ENCODE measurements around the gene PKD2.

Gene PKD2

DNA sequence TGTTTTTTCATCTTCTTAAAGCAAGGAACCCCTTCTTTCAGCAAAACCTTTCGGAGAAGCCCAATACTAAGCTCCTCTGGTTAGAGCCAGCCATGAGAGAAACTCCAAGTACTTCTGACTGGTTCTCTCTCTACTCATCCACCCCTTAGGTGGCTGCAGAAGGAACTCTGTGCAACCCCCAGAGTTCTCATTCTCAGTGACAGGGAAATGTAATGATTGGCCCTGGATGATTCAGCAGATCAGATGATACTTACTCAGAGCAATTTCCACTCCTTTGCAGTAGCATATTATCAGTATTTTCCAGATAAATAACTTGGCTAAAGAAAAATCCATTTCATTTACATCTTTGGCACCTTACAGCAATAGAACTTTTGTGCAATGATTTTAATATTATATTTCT, 28.8 kb upstream of the PKD2 start:
- no peak for TF ChIP-seq ZFP3 (CRISPR knock-in tag; IDR thresholded peaks at IDR 0.05)
- no peak for TF ChIP-seq TOX (CRISPR knock-in tag; IDR thresholded peaks at IDR 0.05; ENCODE audit: borderline replicate concordance)
- TF ChIP-seq ZC3H10 (CRISPR knock-in tag; IDR thresholded peaks at IDR 0.05) = no peak
- TF ChIP-seq ZNF70 (CRISPR knock-in tag; IDR thresholded peaks at IDR 0.05) = no peak
- TF ChIP-seq CSDC2 (CRISPR knock-in tag; IDR thresholded peaks at IDR 0.05) = no peak
- TF ChIP-seq ZFP30 (CRISPR knock-in tag; IDR thresholded peaks at IDR 0.05) = no peak
- TF ChIP-seq BACH2 (CRISPR knock-in tag; IDR thresholded peaks at IDR 0.05; ENCODE audit: borderline replicate concordance) = no peak
- TF ChIP-seq ESRRG (CRISPR knock-in tag; IDR thresholded peaks at IDR 0.05) = no peak
- TF ChIP-seq ARNTL (CRISPR knock-in tag; IDR thresholded peaks at IDR 0.05; ENCODE audit: borderline replicate concordance, low read depth) = no peak
- no peak for TF ChIP-seq OSR1 (CRISPR knock-in tag; IDR thresholded peaks at IDR 0.05)
- no peak for TF ChIP-seq PPARA (CRISPR knock-in tag; IDR thresholded peaks at IDR 0.05; ENCODE audit: borderline replicate concordance)
- TF ChIP-seq, protein P1, sequence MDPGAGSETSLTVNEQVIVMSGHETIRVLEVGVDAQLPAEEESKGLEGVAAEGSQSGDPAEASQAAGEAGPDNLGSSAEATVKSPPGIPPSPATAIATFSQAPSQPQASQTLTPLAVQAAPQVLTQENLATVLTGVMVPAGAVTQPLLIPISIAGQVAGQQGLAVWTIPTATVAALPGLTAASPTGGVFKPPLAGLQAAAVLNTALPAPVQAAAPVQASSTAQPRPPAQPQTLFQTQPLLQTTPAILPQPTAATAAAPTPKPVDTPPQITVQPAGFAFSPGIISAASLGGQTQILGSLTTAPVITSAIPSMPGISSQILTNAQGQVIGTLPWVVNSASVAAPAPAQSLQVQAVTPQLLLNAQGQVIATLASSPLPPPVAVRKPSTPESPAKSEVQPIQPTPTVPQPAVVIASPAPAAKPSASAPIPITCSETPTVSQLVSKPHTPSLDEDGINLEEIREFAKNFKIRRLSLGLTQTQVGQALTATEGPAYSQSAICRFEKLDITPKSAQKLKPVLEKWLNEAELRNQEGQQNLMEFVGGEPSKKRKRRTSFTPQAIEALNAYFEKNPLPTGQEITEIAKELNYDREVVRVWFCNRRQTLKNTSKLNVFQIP (CRISPR knock-in tag; IDR thresholded peaks at IDR 0.05; ENCODE audit: borderline replicate concordance, low read depth) = no peak
- TF ChIP-seq, protein P2, sequence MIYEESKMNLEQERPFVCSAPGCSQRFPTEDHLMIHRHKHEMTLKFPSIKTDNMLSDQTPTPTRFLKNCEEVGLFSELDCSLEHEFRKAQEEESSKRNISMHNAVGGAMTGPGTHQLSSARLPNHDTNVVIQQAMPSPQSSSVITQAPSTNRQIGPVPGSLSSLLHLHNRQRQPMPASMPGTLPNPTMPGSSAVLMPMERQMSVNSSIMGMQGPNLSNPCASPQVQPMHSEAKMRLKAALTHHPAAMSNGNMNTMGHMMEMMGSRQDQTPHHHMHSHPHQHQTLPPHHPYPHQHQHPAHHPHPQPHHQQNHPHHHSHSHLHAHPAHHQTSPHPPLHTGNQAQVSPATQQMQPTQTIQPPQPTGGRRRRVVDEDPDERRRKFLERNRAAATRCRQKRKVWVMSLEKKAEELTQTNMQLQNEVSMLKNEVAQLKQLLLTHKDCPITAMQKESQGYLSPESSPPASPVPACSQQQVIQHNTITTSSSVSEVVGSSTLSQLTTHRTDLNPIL (CRISPR knock-in tag; IDR thresholded peaks at IDR 0.05; ENCODE audit: low read depth) = no peak
- TF ChIP-seq ZNF8 (CRISPR knock-in tag; IDR thresholded peaks at IDR 0.05) = no peak
- no peak for TF ChIP-seq CSRNP3 (CRISPR knock-in tag; IDR thresholded peaks at IDR 0.05)
- TF ChIP-seq SNAI2 (CRISPR knock-in tag; IDR thresholded peaks at IDR 0.05) = no peak

GRCh38 chr4:87979810-87980209, 27.6 kb upstream of the PKD2 start:
- TF ChIP-seq ZFP3 (CRISPR knock-in tag; IDR thresholded peaks at IDR 0.05) = no peak
- TF ChIP-seq ZNF8 (CRISPR knock-in tag; IDR thresholded peaks at IDR 0.05) = no peak
- no peak for TF ChIP-seq PPARA (CRISPR knock-in tag; IDR thresholded peaks at IDR 0.05; ENCODE audit: borderline replicate concordance)
- TF ChIP-seq, protein P2 (CRISPR knock-in tag; IDR thresholded peaks at IDR 0.05; ENCODE audit: low read depth) = no peak
- no peak for TF ChIP-seq ZFP30 (CRISPR knock-in tag; IDR thresholded peaks at IDR 0.05)
- TF ChIP-seq CSDC2 (CRISPR knock-in tag; IDR thresholded peaks at IDR 0.05) = no peak
- TF ChIP-seq TOX (CRISPR knock-in tag; IDR thresholded peaks at IDR 0.05; ENCODE audit: borderline replicate concordance) = no peak
- TF ChIP-seq CSRNP3 (CRISPR knock-in tag; IDR thresholded peaks at IDR 0.05) = no peak
- ATAC-seq = no peak

More for the DNA sequence above, 28.8 kb upstream of the PKD2 start:
- no peak for ATAC-seq

GRCh38 chr4:87981486-87981885, 25.9 kb upstream of the PKD2 start:
- no peak for ATAC-seq
- TF ChIP-seq ZFP3 (CRISPR knock-in tag; IDR thresholded peaks at IDR 0.05) = no peak
- TF ChIP-seq TOX (CRISPR knock-in tag; IDR thresholded peaks at IDR 0.05; ENCODE audit: borderline replicate concordance) = no peak
- TF ChIP-seq RARB (CRISPR knock-in tag; IDR thresholded peaks at IDR 0.05) = no peak
- no peak for TF ChIP-seq PPARA (CRISPR knock-in tag; IDR thresholded peaks at IDR 0.05; ENCODE audit: borderline replicate concordance)
- no peak for TF ChIP-seq ZNF70 (CRISPR knock-in tag; IDR thresholded peaks at IDR 0.05)
- no peak for TF ChIP-seq ISL1 (CRISPR knock-in tag; IDR thresholded peaks at IDR 0.05)
- TF ChIP-seq, protein P2 (CRISPR knock-in tag; IDR thresholded peaks at IDR 0.05; ENCODE audit: low read depth) = no peak
- TF ChIP-seq TSHZ2 (CRISPR knock-in tag; IDR thresholded peaks at IDR 0.05) = no peak
- TF ChIP-seq ZFP30 (CRISPR knock-in tag; IDR thresholded peaks at IDR 0.05) = no peak
- TF ChIP-seq ZNF8 (CRISPR knock-in tag; IDR thresholded peaks at IDR 0.05) = no peak
